ENCODE results near the gene ESR2. TPM values are rescaled to one million over a fixed set of nuclear protein-coding genes. Genes with fewer than 3 reads are reported as not detected.

The ESR2 gene
- total RNA-seq, 5 donors from 2014 or later (not counting 1 experiment from before 2014, with no cell fraction given), result 0.20 to 0.70 (median 0.43) TPM; not detected in 1

- Mint-ChIP-seq H3K9me3 (no peaks in the 10 kb centered on the region), H3K36me3 (peaks cover 43% of the 10 kb centered on the region), H3K27ac (no peak overlapping the region), H3K27me3 (no peaks in the 10 kb centered on the region), H3K4me1 (peaks cover 0 to 6% (median 6%) of the 10 kb centered on the region in 3 donors), H3K4me3 (no peak overlapping the region)
- DNase-seq (peak in 1 of 35 experiments; percentile 26), ATAC-seq (replicated peaks in 1 of 4) (no peak)
- Histone ChIP-seq H3K4me1 (ENCODE audit: control insufficient read depth in 1 of 2, extremely low read depth in 1 of 2, insufficient read depth in 2 of 2, low read length in 2 of 2) (no peaks in the 10 kb centered on the region), H3K36me3 (ENCODE audit: control insufficient read depth in 2 of 2, extremely low read depth in 1 of 2, insufficient read depth in 1 of 2, low read length in 1 of 2) (peaks cover 0 to 71% of the 10 kb centered on the region in 2 donors), H3K27me3 (replicated peaks in 1 of 2; ENCODE audit: control insufficient read depth in 2 of 2, extremely low read depth in 1 of 2, insufficient read depth in 2 of 2, low read length in 1 of 2) (no peaks in the 10 kb centered on the region), H3K9me3 (no peaks in the 10 kb centered on the region), H3K4me3 (ENCODE audit: control insufficient read depth in 1 of 2, extremely low read depth in 1 of 2, low read length in 1 of 2) (no peak overlapping the region), H3K27ac (ENCODE audit: low read length) (no peak overlapping the region)
- POLR2A ChIA-PET, result no interaction called here
- CTCF ChIA-PET, result no interaction called here
- 79% methylated on average over 16 of the region's 21 CpGs for WGBS (ENCODE audit: insufficient coverage)
Observed at GRCh38 chr14:64209444-64210131, 84.6 kb downstream of the ESR2 start.

- Mint-ChIP-seq H3K4me3 (no peak overlapping the region), H3K27me3 (no peaks in the 10 kb centered on the region), H3K27ac (no peak overlapping the region), H3K4me1 (peaks cover 0 to 6% (median 6%) of the 10 kb centered on the region in 3 donors), H3K36me3 (peaks cover 40% of the 10 kb centered on the region), H3K9me3 (no peaks in the 10 kb centered on the region)
- 100% methylated on average over 3 of the region's 10 CpGs for WGBS (ENCODE audit: insufficient coverage)
- ChIA-PET POLR2A (no interaction called here), CTCF (no interaction called here)
- DNase-seq (no peak), ATAC-seq (replicated peaks in 1 of 4) (no peak)
- Histone ChIP-seq H3K4me1 (ENCODE audit: control insufficient read depth in 1 of 2, extremely low read depth in 1 of 2, insufficient read depth in 2 of 2, low read length in 2 of 2) (no peaks in the 10 kb centered on the region), H3K36me3 (ENCODE audit: control insufficient read depth in 2 of 2, extremely low read depth in 1 of 2, insufficient read depth in 1 of 2, low read length in 1 of 2) (peaks cover 0 to 65% of the 10 kb centered on the region in 2 donors), H3K9me3 (no peaks in the 10 kb centered on the region), H3K27ac (ENCODE audit: low read length) (no peak overlapping the region), H3K4me3 (ENCODE audit: control insufficient read depth in 1 of 2, extremely low read depth in 1 of 2, low read length in 1 of 2) (no peak overlapping the region), H3K27me3 (replicated peaks in 1 of 2; ENCODE audit: control insufficient read depth in 2 of 2, extremely low read depth in 1 of 2, insufficient read depth in 2 of 2, low read length in 1 of 2) (no peaks in the 10 kb centered on the region)
Observed at GRCh38 chr14:64208981-64209380, 85.2 kb downstream of the ESR2 start.

GRCh38 chr14:64208261-64208660 lies 85.9 kb downstream of the ESR2 start:
- Histone ChIP-seq H3K27ac (ENCODE audit: low read length) (no peak overlapping the region), H3K27me3 (replicated peaks in 1 of 2; ENCODE audit: control insufficient read depth in 2 of 2, extremely low read depth in 1 of 2, insufficient read depth in 2 of 2, low read length in 1 of 2) (no peaks in the 10 kb centered on the region), H3K4me1 (ENCODE audit: control insufficient read depth in 1 of 2, extremely low read depth in 1 of 2, insufficient read depth in 2 of 2, low read length in 2 of 2) (no peaks in the 10 kb centered on the region), H3K4me3 (ENCODE audit: control insufficient read depth in 1 of 2, extremely low read depth in 1 of 2, low read length in 1 of 2) (no peak overlapping the region), H3K36me3 (ENCODE audit: control insufficient read depth in 2 of 2, extremely low read depth in 1 of 2, insufficient read depth in 1 of 2, low read length in 1 of 2) (peaks cover 0 to 59% of the 10 kb centered on the region in 2 donors), H3K9me3 (no peaks in the 10 kb centered on the region)
- CTCF ChIA-PET, result no interaction called here
- no peak for DNase-seq
- H3K27me3 Mint-ChIP-seq, result no peaks in the 10 kb centered on the region
- POLR2A ChIA-PET, result no interaction called here
- H3K4me1 Mint-ChIP-seq, result peaks cover 0 to 8% (median 6%) of the 10 kb centered on the region in 3 donors
- ATAC-seq (replicated peaks in 1 of 4), result no peak
- no peak overlapping the region for H3K4me3 Mint-ChIP-seq
- peaks cover 41% of the 10 kb centered on the region for H3K36me3 Mint-ChIP-seq
- H3K9me3 Mint-ChIP-seq, result no peaks in the 10 kb centered on the region
- WGBS (ENCODE audit: insufficient coverage), result 97% methylated on average over 6 of the region's 7 CpGs
- H3K27ac Mint-ChIP-seq, result no peak overlapping the region

- no CpG with 5 or more reads among the region's 4 CpGs for WGBS (ENCODE audit: insufficient coverage)
- H3K27ac Mint-ChIP-seq, result peak overlapping the region; percentile 3 to 13
- no peaks in the 10 kb centered on the region for H3K27me3 Mint-ChIP-seq
- no peaks in the 10 kb centered on the region for H3K9me3 ChIP-seq
- H3K4me1 ChIP-seq (ENCODE audit: control insufficient read depth in 1 of 2, extremely low read depth in 1 of 2, insufficient read depth in 2 of 2, low read length in 2 of 2), result no peaks in the 10 kb centered on the region
- peaks cover 40% of the 10 kb centered on the region for H3K36me3 Mint-ChIP-seq
- H3K9me3 Mint-ChIP-seq, result no peaks in the 10 kb centered on the region
- H3K27ac ChIP-seq (ENCODE audit: low read length), result no peak overlapping the region
- DNase-seq (no peak), ATAC-seq (replicated peaks in 1 of 4) (peak in 1 of 4 experiments; percentile 17)
- H3K27me3 ChIP-seq (replicated peaks in 1 of 2; ENCODE audit: control insufficient read depth in 2 of 2, extremely low read depth in 1 of 2, insufficient read depth in 2 of 2, low read length in 1 of 2), result no peaks in the 10 kb centered on the region
- ChIA-PET POLR2A (no interaction called here), CTCF (no interaction called here)
- H3K4me3 ChIP-seq (ENCODE audit: control insufficient read depth in 1 of 2, extremely low read depth in 1 of 2, low read length in 1 of 2), result no peak overlapping the region
- no peak overlapping the region for H3K4me3 Mint-ChIP-seq
- H3K36me3 ChIP-seq (ENCODE audit: control insufficient read depth in 2 of 2, extremely low read depth in 1 of 2, insufficient read depth in 1 of 2, low read length in 1 of 2), result peaks cover 0 to 24% of the 10 kb centered on the region in 2 donors
- peaks cover 3 to 24% (median 11%) of the 10 kb centered on the region in 3 donors for H3K4me1 Mint-ChIP-seq
Observed at GRCh38 chr14:64203366-64204006, 90.7 kb downstream of the ESR2 start.

- peaks cover 7 to 29% (median 11%) of the 10 kb centered on the region in 3 donors for H3K4me1 Mint-ChIP-seq
- DNase-seq (no peak), ATAC-seq (replicated peaks in 1 of 4) (no peak)
- Histone ChIP-seq H3K36me3 (ENCODE audit: control insufficient read depth in 2 of 2, extremely low read depth in 1 of 2, insufficient read depth in 1 of 2, low read length in 1 of 2) (peaks cover 0 to 21% of the 10 kb centered on the region in 2 donors), H3K27ac (ENCODE audit: low read length) (no peak overlapping the region), H3K4me1 (ENCODE audit: control insufficient read depth in 1 of 2, extremely low read depth in 1 of 2, insufficient read depth in 2 of 2, low read length in 2 of 2) (no peaks in the 10 kb centered on the region), H3K27me3 (replicated peaks in 1 of 2; ENCODE audit: control insufficient read depth in 2 of 2, extremely low read depth in 1 of 2, insufficient read depth in 2 of 2, low read length in 1 of 2) (no peaks in the 10 kb centered on the region), H3K4me3 (ENCODE audit: control insufficient read depth in 1 of 2, extremely low read depth in 1 of 2, low read length in 1 of 2) (no peak overlapping the region), H3K9me3 (no peaks in the 10 kb centered on the region)
- CTCF ChIA-PET, result no interaction called here
- WGBS (ENCODE audit: insufficient coverage), result 79% methylated on average over 7 of the region's 10 CpGs
- POLR2A ChIA-PET, result no interaction called here
- H3K27me3 Mint-ChIP-seq, result no peaks in the 10 kb centered on the region
- peaks cover 41% of the 10 kb centered on the region for H3K36me3 Mint-ChIP-seq
- H3K9me3 Mint-ChIP-seq, result no peaks in the 10 kb centered on the region
- no peak overlapping the region for H3K4me3 Mint-ChIP-seq
- peak overlapping the region in 1 of 2 donors; percentile 71 for H3K27ac Mint-ChIP-seq
Observed at GRCh38 chr14:64202716-64203115, 91.5 kb downstream of the ESR2 start.

- peaks cover 0 to 20% of the 10 kb centered on the region in 2 donors for H3K36me3 ChIP-seq (ENCODE audit: control insufficient read depth in 2 of 2, extremely low read depth in 1 of 2, insufficient read depth in 1 of 2, low read length in 1 of 2)
- Mint-ChIP-seq H3K4me3 (no peak overlapping the region), H3K36me3 (peaks cover 47% of the 10 kb centered on the region), H3K27ac (no peak overlapping the region), H3K4me1 (peaks cover 14 to 35% (median 15%) of the 10 kb centered on the region in 3 donors), H3K9me3 (no peaks in the 10 kb centered on the region), H3K27me3 (no peaks in the 10 kb centered on the region)
- no peaks in the 10 kb centered on the region for H3K4me1 ChIP-seq (ENCODE audit: control insufficient read depth in 1 of 2, extremely low read depth in 1 of 2, insufficient read depth in 2 of 2, low read length in 2 of 2)
- no peak for DNase-seq
- no peaks in the 10 kb centered on the region for H3K27me3 ChIP-seq (replicated peaks in 1 of 2; ENCODE audit: control insufficient read depth in 2 of 2, extremely low read depth in 1 of 2, insufficient read depth in 2 of 2, low read length in 1 of 2)
- CTCF ChIA-PET, result no interaction called here
- no peak overlapping the region for H3K27ac ChIP-seq (ENCODE audit: low read length)
- H3K4me3 ChIP-seq (ENCODE audit: control insufficient read depth in 1 of 2, extremely low read depth in 1 of 2, low read length in 1 of 2), result no peak overlapping the region
- POLR2A ChIA-PET, result no interaction called here
- WGBS (ENCODE audit: insufficient coverage), result 95% methylated on average over 16 of the region's 18 CpGs
- ATAC-seq (replicated peaks in 1 of 4), result no peak
- no peaks in the 10 kb centered on the region for H3K9me3 ChIP-seq
Observed at GRCh38 chr14:64201921-64202545, 92.1 kb downstream of the ESR2 start.

All from T-cell (primary cell).